Inferior parietal cortex (tissue), 1 donor: ENCODE measurements around the gene CELSR1.
A peak's percentile ranks its signal among the peaks of the same experiment; 100 is the strongest.

Experiments
- DNase-seq: peaks from one replicate; pipeline ENCODE4 v3.0.0-alpha.2; 2016; ENCODE audit errors: extremely low spot score

CELSR1 gene

DNA sequence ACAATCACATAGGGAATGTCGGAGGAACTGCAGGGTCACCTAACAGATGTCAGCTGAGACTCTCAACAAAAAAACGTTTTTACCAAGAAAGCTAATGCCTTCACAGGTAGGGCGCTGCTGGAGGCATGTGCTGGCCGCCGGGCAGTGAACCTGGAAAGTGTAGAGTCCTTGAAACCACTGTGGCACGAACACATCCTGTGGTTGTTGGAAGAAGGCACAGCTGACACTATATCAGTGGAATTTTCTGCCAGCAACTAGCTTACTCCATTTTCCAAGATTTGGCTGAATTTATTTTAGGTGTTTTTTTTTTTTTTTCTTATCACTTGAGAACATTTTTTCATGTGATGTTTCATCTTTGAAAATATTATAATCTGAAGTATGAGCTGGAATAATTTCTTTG lies 187.7 kb downstream of the CELSR1 start:
- no peak for DNase-seq

DNA sequence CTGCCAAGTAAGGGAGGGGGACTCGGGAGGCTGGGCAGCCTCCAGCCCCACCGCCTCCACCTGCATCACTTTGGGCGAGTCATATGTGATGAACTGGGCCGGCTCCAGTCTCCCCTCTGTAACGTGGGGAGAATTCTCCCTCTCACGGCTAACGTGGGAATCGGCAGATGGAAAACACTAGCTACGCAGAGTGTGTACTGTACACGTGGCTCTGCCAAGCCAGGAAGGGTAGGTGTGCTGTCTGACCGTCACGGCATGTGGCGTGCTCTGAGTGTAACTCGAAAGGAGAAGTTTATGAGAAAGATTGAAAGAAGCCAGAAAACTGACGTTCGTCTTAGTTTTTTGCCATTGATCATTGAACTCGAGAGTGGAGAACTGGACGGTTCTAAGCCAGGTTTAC lies 188.2 kb downstream of the CELSR1 start:
- no peak for DNase-seq

DNA sequence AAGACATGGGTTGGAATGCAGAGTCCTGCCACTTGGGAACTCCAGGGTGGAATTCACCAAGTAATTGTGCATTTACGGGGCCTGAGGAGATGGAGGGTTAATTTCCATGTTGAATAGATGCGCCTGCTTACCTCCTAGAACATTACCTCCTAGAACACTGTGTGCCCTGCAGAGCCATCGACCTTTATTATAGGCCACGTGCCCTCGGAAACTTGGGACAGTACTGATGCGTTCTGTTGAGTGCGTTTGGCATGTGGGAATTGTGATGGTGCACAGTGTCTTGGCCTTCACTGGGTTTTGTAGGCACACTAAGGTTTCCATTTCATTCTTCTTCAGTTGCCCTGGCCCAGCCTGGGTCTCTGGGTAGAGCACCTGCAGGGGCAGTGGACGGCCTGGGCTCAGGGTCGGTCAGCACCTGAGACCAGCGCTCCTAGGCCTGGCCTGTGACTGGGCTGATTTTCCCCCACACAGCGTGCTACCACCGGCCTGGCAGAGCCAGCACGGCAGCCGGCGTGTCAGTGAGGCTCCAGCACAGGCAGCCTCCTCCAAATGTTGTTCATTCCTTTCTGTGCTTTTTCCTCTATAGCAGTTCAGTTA lies 189.2 kb downstream of the CELSR1 start:
- no peak for DNase-seq

DNA sequence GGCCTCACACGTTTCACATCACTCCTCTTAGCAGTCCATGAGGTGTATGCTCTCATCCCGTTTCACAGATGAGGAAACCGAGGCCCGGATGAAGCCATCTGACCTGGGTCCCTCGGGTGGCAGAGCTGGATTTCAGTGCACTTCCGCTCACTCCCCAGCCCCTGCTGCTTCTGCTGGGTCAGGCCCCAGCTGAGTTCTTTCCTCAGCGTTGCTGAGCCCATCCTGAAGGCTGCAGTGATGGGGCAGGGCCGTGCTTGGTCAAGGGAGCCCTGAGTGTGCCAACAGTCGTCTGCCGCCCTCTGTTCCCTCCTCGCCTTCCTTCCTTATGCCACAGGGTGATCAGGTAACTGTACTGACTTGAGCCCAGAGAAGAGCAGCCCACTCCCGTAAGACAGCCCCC lies 189.8 kb downstream of the CELSR1 start:
- DNase-seq = no peak

DNA sequence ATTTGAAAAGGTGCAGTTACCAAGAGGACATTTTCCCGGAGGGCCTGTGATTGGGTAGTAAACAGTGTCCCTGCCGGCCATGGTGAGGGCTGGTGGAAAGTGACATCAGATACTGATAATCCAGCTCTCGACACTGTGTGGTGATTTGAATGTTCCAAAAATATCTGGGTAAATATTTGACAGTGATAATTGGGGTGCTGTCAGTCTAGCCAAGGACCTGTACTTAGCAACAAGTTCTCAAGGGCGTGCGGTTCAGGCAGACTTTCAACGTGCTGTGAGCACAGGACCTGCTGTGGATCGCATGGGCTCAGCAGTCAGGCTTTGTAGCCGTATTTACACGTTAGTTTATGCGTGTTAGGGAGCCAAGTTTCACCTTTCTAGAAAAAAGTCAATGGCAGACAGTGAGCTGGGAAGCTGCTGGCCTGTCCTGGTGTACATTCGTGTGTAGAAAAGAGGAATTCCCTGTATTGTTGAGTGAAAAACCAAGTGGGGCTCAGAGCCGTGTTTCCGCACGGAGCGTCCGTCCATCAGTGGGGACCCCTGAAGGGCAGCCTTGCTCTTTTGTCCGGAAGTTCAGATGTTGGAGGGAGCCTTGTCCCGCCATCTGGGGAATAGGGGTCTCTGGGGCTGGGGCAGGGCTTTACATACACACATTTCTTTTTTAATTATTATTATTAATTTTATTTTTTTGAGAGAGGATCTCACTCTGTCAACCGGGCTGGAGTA lies 190.6 kb downstream of the CELSR1 start:
- no peak for DNase-seq

DNA sequence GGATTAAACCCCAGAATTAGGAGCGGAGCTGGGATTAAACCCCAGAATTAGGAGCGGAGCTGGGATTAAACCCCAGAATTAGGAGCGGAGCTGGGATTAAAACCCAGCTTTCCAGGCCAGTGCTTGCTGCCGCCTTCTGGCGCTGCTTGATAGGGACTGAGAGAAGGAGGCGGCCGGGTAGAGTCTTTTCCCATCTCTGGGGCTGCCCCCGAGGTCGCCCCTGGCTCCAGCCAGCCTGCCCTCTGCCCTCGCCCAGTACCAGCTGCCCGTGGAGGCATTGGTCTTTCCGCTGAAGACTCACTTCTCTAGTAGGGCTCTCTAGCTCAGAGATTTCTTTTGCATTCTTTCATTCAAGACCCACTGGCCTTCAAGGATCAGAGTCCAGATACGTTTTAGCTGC lies 196.7 kb downstream of the CELSR1 start:
- no peak for DNase-seq

DNA sequence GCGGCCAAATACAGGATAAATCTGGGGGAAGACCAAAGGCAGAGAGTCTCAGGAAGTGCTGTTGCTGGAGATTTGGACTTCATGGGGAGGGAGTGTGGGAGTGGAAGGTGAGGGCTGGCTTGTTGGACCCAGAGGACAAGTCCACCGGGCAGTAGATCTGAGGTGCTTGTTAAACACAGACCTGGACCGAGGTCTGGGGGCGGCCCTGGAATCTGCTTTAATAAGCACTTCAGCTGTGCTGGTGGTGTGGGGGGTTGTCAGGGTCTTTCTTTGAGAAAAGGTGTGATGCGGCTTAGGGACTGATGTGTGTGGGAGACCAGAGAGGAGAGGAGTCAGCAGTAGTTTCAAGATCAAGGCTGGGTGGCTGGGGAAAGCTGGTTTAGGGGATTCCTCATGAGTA lies 197.5 kb downstream of the CELSR1 start:
- no peak for DNase-seq

DNA sequence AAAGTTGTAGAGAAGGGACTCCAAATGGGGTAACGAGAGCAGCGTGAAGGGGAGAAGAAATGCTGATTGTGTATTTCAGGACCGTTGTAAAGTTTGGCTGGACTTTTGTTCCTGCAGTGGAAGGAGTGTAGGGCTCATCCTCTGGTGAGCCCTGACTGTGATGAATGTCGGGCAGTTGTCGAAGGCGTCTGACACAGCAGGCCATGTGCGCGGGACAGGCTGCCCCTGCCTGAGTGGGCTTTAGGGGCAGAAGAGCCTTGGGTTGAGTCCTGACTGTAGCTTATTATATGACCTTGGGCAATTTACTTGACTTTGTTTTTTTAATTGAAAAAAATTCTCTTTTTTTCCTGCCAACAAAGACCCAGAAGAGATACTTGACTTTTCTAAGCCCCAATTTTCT lies 198.8 kb downstream of the CELSR1 start:
- no peak for DNase-seq

DNA sequence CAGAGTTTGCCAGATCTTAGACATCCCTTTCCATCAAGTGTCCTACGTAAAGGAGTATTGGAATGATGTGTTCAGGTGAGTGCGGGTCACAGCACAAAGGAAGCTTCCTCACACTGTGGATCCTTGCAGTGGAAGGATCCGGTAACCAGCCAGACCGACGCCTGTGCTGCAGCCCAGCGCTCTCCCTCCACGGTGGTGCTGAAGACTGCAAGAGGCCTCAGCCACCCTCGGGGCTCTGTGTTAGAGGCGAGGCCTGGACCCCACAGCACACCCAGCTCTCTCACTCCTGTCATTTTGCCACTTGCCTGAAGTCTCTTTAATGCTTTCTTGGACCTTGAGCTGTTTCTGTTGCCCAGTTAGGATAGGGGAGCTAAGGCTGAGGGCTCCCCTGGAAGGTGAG lies 199.6 kb downstream of the CELSR1 start:
- DNase-seq = no peak

DNA sequence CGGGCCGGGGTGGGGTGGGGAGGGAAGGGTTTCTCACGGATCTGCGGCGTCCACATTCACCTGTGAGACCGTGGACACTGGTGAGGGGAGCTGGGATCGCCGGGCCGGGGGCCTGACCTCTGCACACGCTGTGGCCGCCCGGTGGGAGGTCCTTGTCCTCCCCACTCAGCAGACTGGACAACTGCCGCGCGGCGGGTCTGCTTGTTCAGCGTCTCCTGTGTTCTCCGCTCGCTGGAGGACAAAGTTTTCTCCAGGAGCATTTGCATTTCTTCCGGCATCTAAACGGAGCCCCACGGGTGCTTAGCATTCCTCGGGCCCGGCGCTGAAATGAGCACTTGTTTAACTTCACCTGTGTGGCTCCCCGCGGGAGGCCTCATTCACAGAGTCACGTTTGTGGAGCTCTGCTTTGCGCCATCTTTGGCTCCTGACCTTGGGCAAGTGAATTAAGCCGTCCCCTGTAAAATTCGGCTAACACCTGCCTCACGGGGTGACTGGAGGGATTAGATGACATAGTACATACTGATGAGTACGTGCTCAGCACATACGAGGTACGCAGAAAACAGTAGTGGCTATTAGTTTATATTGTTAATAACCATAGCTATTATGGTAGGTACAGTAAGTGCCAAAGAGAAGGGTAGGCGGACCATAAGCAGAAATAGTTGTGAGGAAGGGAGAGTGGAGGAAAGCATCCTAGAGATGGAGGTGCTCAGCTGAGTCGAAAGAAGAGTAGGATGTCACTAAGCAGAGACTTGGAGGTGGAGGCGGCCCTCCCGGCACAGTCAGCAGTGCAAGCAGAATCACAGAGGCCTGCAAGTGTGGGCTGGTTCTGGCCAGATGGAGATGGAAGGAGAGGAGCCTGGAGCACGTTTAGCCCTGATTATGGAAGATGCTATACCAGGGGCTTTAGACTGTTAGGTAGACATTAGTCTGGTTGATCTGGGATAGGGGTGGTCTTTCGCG lies 201.0 kb downstream of the CELSR1 start:
- DNase-seq = no peak

DNA sequence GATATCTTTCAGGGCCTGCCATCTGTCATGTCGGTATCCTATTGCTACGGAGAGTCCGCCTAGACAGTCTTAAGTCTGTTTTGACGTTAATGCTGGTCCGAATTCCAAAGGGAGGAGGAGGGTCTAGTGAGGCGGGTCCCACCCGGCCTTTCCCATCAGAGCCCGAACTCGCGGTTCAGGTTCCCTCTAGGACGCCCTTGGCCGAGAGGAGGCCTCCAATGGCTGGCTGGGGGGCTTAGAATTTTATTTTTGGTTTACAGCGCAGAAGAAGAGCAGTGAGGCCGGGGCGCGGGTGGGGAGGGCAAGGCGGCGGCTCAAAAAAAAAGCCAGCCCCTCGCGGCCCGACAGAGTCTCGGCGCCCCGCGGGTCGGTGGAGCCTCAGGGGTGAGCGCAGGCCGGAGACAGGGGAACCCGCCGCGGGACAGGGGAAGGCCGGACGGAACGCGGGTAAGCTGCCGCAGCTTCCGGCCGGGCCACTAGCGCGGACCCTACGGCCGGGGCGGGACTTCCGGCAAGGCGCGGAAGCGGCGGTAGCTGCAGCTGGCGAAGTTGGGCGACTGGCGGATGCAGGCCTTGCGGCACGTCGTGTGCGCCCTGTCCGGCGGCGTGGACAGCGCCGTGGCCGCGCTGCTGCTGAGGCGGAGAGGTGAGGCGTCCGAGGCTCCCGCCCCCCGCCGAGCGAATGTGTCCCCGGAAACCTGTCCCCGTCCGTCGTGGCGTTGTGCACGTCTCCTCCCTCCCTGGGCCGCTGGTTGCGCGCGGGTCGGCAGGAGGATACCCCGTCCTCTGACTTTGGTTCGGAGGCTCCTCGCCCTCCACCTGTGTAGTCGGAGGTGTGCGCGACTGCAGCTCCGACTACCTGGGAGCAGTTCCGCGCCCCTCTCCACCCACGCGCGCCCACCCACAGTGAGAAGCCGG lies 202.0 kb downstream of the CELSR1 start, which contains the start of gene TRMU:
TRMU (plus strand) TSS at position 514 of the 918 bp plus-strand sequence; CDS start at position 565, 51 bp downstream.
- peak; percentile 80 for DNase-seq

DNA sequence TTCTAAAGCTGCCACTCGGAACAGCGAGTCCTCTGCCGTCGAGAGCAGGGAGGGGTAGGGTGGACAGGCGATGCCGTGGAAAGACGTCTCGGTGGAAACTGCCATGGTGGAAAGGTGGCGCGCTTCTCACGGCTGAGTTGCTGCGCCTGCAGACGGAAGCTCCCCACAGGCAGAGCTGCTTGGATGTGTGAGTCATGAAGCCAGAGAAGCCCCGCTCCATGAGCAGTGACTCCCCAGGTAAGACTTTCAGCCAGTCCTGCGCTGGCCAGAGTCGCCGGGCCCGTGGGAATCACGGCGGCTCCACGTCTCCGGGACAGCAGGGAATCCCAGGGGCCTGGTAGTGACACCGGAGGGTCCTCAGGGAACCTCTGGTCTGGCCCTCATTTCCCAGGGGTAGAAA lies 205.9 kb downstream of the CELSR1 start:
- no peak for DNase-seq

DNA sequence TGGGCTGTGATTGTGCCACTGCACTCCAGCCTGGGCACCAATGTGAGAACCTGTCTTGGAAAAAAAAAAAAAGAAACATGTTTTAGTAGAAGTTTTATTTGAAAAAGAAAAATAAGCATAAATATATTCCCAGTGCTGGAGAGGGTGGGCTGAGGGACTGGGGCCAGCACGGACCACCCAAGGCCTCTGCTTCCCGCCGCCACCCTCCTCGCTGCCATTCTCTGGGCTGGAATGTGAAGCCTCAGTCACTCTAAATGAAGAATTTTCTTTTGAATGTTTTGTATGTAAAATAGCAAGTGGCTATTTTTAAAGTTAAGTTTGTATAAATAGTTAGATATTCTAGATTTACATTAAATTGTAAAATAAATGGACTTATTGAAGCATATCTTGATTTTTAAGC lies 207.0 kb downstream of the CELSR1 start:
- DNase-seq = no peak

DNA sequence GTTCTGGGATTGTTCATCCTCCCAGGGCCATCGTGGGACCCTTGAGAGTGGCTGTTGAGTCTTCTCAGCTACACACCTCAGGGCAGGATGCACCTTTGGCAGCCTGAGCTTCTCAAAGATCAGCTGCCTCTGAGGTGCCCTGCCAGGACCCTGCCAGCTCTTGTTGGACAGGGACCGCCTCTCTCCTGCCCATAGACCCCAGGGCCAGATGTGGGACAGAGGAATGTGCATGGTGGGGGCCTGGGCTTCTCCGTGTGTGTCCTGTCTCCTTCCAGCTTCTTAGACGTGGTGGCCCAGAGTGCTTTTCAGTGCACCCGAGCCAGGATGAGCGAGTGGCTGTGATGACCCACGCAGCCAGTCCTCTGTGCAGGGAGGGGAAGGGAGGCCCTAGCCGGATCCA lies 207.8 kb downstream of the CELSR1 start:
- no peak for DNase-seq

DNA sequence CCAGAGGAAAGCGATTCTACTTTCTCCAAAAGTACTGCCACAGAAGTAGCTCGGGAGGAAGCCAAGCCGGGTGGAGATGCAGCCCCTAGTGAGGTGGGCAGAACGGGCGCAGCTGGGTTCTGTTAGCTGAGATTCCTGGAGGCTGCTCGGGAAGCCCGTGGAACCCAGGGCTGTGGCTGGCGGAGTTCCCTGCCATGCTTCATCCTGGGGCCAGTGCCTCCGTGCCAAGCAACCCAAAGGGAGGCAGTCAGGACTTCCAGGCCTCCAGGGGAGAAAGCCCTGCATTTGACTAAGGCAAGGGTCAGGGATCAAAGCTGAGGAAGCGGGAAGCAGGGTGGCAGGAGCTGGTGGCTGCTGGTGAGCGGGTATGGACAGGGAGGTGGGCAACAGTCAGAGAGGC lies 208.6 kb downstream of the CELSR1 start:
- no peak for DNase-seq

DNA sequence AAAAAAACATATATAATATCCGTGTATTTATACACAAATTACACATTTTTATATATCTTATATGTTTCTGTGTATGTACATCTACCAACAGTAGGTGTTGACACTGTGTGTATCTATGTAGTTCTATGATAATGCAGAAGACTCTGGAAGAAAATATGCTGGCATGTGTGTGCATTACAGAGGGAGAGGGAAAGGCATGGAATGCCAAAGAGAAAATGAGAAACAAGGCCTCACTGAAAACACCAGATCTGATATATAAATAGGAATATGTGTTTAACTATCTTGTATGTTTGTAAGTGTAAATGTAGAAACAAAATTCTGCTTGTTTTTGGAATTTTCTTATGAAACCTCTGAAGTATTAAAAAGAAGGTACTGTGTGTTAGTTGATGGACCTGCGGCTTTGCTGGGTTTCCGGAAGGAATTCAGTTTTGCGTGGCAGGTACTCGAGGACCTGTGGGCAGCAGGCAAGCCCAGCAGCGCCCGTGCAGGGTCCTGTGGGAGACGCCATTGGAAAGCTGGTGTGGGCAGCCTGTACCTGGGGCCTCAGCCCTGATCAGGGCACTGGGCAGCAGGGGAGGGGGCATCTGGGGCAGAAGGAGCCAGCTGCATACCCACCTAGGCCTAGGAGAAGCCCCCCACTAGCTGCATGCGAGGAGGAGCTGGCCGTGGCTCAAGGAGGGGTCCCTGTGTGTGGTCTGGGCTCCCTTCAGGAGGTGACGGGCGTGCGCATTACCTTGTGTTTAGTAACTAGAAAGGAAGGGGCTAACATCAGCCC lies 209.5 kb downstream of the CELSR1 start:
- DNase-seq = no peak

DNA sequence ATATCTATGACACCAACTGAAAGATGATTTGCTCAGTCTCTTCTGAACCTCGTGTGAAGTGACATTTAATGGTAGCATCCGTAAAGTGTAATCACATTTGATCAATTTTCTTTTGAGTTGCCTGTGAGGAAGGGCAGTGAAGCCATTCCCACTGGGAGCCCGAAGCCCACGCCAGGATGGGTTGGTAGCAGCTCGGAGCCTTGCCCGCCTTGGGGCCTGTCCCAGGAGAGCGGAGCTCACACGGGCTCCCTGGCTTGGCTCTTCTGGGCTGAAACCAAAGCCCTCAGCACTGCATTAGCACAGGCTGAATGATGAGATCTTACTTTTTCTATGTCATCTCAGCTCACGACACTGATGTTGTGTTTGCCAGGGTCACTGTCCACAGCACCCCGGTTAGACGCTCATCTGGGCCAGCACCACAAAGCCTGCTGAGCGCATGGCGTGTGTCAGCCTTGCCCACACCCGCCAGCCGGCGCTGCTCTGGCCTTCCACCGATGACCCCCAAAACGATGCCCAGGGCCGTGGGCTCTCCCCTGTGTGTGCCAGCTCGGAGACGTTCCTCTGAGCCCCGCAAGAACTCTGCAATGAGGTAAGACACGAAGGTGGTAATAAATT lies 211.2 kb downstream of the CELSR1 start:
- no peak for DNase-seq

DNA sequence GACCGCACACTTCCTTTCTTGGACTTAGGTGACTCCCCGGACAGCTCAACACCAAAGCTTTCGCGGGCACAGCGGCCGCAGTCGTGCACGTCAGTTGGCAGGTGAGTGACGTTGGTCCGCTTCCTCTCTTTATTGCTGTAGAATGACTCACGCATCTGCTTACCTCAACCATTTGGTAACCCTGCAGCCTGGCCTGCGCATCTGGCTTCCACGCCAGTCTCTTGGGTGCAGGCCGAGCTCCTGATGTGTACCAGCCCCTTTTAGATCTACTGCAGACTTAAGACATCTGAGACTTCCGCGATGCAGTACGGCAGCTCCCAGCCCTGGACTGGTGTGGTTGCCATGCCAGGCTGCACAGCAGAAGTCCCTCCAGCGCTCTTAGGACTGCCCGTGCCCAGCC lies 214.3 kb downstream of the CELSR1 start:
- no peak for DNase-seq

DNA sequence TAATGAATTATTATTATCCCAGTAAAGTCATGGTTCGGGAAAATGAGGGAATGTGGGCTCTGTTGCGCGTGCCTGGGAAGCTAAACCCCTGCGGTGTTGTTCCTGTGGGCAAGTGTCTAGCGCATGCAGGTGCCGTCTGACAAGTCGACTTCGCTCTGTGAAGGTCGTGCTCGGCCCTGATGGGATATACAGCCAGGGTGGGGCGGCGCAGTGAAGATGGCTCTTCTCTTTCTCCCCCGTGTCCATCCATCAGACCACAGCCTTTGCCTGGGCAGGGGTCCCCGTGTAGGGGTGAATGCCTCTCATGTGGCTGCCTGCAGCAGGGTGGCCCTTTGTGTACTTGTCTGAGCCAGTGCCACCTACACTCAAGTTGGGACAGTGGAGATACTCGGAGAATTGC lies 214.7 kb downstream of the CELSR1 start:
- DNase-seq = no peak

DNA sequence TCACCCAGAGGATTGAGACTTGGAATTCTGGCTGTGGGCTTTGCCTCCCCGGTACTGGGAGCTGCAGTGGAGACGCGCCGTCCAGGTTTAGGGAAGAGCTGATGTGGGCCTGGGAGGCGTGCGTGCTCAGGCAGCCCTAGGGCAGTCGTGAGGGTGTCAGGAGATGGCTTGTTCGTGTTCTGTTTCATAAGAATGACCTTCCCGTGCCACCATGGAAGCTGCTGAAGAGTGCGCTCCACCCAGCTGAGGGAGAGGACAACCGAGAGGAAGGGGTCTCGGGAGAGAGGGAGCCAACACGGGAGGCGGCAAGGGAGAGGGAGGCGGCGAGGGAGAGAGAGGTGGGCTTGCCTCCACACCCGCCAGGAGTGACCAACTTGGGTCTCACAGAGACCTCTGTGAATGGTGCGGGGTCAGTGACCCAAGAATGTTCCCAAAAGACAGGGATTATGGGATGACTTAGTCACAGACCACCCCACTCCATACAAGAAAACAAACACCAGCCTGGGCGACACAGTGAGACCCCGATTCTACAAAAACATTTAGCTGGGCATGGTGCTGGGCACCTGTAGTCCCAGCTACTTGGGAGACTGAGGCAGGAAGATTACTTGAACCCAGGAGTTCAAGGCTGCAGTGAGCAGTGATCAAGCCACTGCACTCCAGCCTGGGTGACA lies 216.6 kb downstream of the CELSR1 start:
- no peak for DNase-seq
